ENCODE results near the gene TRAPPC12.
"Not testable (repeated sequence)": the region's sequence is repeated elsewhere in the genome, so short reads cannot be mapped to it uniquely, and the experiment has no call there.

TRAPPC12 gene

DNA sequence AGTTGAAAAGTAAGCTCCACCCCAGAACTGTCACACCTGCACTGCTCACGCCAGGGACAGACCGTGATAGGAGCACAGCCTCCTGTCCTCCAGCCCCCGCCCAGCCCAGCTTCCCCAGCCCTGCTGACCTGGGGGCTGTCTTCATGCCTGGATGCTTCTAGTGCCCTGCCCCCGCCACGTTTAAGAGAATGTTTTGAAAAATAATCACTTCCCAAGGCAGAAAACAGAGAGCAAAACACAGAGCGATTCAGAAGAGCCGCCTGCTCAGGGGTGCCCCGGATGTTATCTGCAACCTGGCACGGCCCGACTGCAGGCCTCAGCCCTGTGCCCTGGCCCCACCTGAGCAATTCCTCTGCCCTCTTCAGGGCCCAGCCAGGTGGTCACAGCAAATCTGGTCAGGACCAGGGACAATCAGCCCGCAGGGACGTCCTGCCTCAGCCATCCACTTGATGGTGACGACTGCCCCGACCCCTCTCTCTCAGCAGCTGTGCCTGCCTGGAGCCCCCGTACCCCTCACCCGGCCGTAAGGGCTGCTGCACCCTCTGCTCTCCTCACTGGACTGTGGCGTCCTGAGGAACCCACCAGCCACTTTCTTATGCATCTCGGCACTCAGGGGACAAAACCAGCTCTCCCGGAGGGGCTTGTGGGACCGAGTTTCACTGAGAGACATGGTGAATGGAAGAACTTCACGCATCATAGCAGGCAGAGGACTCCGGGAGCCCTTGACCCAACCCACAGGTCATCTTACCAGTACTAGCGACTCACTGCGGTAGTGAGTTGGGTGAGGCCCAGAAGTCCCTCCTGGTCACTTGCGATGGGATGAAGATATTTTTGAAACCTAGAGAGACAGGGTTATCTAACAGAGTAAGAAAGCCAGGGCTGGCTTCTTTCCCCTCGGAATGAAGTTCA is 109.6 kb downstream of the TRAPPC12 start:
- Mint-ChIP-seq H3K4me1 (ENCODE audit: low read depth) (no peaks in the 10 kb centered on the region), H3K27me3 (ENCODE audit: low read depth) (no peaks in the 10 kb centered on the region), H3K4me3 (no peak overlapping the region), H3K27ac (no peak overlapping the region), H3K9me3 (no peaks in the 10 kb centered on the region), H3K36me3 (ENCODE audit: low read depth) (no peaks in the 10 kb centered on the region)

DNA sequence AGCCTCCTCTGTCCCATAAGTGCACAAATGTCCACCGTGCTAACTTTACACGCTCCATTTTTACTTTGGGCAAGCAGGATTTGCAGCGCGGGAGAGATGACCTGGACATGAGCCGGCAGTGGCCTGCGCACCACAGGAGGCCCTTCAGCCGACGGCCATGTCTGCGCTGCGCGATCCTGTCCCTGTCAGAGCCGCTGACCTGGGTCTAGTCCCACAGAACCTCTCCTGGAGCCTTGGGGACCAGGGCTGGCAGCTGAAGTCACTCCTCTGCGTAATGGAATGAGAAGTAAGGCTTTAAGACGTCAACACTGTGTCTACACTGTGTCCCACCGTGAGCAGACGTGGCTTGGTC is 110.2 kb downstream of the TRAPPC12 start:
- Mint-ChIP-seq H3K27ac (no peak overlapping the region), H3K4me1 (ENCODE audit: low read depth) (no peaks in the 10 kb centered on the region), H3K36me3 (ENCODE audit: low read depth) (no peaks in the 10 kb centered on the region), H3K9me3 (no peaks in the 10 kb centered on the region), H3K27me3 (ENCODE audit: low read depth) (no peaks in the 10 kb centered on the region), H3K4me3 (no peak overlapping the region)

DNA sequence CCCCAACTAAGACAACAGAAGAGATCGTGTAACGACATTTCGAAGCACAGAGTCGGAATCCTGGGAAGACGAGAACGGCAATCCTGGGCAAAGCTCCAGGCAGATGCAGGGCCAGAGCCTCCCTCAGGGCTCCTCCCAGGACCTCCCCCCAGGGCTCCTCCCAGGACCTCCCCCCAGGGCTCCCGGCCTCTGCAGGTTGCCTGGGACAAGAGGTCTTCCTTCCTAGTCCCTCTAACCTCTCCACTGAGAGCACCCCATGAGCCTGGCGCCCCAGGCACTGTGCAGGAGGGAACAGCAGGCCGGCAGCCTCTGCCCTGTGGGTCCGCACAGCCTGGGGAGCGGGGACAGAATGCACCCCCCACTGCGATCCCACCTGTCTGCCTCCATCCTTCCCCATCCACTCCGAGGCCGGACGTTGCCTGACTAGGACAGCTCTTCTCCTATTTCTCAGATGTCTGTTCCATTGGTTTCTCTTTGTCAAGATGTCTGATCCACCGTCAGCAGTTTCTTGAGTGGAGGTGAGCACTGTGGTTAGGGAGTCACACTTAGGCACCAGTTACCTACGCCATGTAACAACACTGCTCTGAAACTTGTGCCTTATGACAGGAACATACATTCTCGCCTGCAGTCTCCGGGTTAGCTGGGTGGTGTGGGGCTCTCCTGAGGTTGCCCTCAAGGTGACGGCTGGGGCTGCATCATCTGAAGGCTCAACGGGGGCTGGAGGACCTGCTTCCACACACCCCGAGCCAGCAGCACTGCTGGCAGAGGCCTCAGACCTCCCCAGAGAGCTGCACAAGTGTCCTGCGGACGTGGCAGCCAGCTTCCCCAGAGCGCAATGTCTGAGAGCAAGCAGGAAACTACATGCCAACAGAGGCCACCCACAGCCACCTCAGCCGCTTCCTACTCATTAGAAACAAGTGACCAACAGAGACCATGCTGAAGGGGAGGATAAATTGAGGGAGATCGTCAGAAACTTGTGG is 111.0 kb downstream of the TRAPPC12 start:
- no peaks in the 10 kb centered on the region for H3K27me3 Mint-ChIP-seq (ENCODE audit: low read depth)
- H3K36me3 Mint-ChIP-seq (ENCODE audit: low read depth): no peaks in the 10 kb centered on the region
- H3K4me1 Mint-ChIP-seq (ENCODE audit: low read depth): no peaks in the 10 kb centered on the region
- H3K27ac Mint-ChIP-seq: no peak overlapping the region
- no peaks in the 10 kb centered on the region for H3K9me3 Mint-ChIP-seq
- no peak overlapping the region for H3K4me3 Mint-ChIP-seq

DNA sequence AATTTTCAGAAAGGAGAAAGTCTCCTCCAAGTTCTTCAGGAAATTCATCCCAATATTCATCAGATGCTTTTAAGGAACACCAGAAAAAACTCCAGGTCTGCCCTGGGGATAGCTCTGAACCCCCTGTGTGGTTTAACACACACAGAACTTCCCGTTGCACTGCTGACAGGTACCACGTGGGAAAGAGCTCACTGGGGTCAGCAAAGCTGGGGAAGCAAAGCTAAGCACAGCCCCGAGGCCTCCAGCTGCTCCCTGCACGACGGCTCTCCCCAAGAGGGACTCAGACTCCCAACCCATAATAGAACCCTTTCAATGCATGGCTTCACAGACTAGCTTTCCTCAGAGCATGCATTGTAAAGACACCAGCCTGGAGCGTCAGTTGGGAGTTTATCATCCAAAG is 111.8 kb downstream of the TRAPPC12 start:
- no peaks in the 10 kb centered on the region for H3K36me3 Mint-ChIP-seq (ENCODE audit: low read depth)
- no peaks in the 10 kb centered on the region for H3K4me1 Mint-ChIP-seq (ENCODE audit: low read depth)
- no peak overlapping the region for H3K4me3 Mint-ChIP-seq
- H3K27ac Mint-ChIP-seq: no peak overlapping the region
- no peaks in the 10 kb centered on the region for H3K27me3 Mint-ChIP-seq (ENCODE audit: low read depth)
- no peaks in the 10 kb centered on the region for H3K9me3 Mint-ChIP-seq

DNA sequence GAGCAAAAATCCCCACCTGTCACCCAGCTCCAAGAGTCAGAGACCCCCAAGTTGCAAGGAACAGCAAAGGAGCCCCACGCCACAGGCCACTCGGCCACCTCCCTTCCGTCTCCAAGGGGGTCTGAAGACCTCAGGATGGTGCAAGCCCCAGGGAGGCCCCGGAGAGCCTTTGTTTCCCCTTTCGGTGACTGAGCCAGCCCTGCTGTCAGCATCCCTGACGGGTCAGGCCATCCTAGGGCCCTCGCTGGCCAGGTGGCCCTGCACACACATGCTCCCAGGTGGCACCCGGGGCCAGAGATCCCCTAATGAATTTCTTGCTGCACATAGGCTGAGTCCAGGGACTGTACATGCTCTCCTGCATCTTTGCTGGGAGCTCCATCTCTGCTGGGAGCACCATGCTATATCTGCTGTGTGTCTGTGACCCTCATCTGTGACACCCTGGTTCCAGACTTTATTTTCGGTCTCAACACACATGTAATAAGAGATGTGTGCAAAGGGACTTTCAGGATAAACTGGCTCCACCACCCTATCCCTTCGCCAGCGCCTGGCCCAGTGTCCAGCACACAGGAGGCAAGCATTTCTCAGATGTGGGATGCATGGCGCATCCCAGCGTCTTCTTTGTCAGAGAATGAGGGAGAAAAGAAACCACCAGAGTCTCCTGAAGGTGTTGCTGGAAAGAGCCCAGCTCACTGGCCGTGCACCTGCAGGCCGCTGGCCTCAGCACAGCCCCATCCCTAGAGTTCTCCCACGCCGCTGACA is 112.4 kb downstream of the TRAPPC12 start:
- H3K36me3 Mint-ChIP-seq (ENCODE audit: low read depth): peaks cover 1% of the 10 kb centered on the region
- no peaks in the 10 kb centered on the region for H3K4me1 Mint-ChIP-seq (ENCODE audit: low read depth)
- H3K4me3 Mint-ChIP-seq: no peak overlapping the region
- no peak overlapping the region for H3K27ac Mint-ChIP-seq
- H3K9me3 Mint-ChIP-seq: no peaks in the 10 kb centered on the region
- H3K27me3 Mint-ChIP-seq (ENCODE audit: low read depth): no peaks in the 10 kb centered on the region

DNA sequence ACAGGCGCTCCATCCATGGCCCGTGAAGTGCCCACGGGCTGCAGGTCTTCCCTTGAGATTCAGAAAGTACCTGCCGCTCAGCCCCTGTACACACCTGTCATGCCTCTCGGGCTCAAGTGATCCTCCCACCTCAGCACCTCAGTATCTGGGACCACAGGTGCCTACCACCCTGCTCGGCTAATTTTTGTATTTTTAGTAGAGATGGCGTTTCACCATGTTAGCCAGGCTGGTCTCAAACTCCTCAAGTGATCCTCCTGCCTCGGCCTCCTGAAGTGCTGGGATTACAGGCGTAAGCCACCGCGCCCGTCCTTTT is 112.9 kb downstream of the TRAPPC12 start:
- H3K27ac Mint-ChIP-seq; H3K9me3 Mint-ChIP-seq; H3K27me3 Mint-ChIP-seq (ENCODE audit: low read depth); H3K4me3 Mint-ChIP-seq; H3K4me1 Mint-ChIP-seq (ENCODE audit: low read depth); H3K36me3 Mint-ChIP-seq (ENCODE audit: low read depth): not testable (repeated sequence)

DNA sequence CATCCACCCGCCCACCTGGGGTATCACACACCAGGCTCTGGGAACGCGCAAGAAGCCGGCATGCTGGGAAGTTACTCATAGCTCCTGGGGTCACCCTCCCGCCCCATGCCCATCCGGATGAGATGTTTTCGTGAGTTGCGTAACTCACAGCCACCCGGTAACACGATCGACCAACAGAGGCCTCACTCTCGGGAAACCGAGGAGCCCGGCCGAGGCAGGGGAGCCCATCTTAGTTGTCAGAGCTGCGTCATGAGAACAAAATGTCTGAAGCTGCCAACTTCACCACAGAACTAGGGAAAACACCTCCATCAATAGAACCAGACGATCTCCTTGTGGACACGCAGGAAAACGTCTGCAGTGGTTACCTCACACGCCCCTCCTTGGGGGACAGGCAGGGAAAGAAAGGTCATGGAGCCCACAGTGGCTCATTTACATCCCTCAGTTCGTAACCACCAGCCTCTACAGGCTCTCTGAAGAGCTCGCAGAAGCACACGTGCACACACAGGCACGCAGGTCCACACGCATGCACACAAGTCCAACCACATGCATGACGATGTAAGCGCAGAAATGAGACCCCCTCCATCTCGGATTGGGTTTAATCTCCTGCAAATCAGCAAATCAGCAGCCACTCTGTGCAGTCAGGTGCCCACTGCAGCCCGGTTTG is 113.6 kb downstream of the TRAPPC12 start:
- no peaks in the 10 kb centered on the region for H3K27me3 Mint-ChIP-seq (ENCODE audit: low read depth)
- H3K27ac Mint-ChIP-seq: no peak overlapping the region
- H3K4me3 Mint-ChIP-seq: no peak overlapping the region
- peaks cover 4% of the 10 kb centered on the region for H3K36me3 Mint-ChIP-seq (ENCODE audit: low read depth)
- H3K4me1 Mint-ChIP-seq (ENCODE audit: low read depth): no peaks in the 10 kb centered on the region
- H3K9me3 Mint-ChIP-seq: no peaks in the 10 kb centered on the region

DNA sequence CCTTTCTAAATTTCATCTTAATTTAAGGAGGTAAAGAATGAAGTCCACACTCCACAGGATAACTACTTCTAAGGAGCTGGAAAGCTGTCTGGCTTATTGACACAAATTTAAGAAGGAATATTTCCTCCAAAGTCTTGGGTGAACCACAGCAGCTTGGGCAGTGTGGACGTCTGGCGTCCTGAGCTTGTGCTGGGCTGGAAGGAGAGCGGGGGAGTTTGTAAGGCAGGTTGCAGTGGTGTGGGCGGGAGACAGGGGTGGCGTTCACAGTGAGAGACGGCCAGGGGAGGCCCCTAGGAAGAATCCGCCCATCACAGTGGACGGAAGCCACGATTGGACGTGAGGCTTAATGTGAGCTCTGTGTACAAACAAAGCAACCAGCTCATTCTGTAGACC is 114.1 kb downstream of the TRAPPC12 start:
- Mint-ChIP-seq H3K27me3 (ENCODE audit: low read depth) (no peaks in the 10 kb centered on the region), H3K27ac (no peak overlapping the region), H3K4me1 (ENCODE audit: low read depth) (no peaks in the 10 kb centered on the region), H3K9me3 (no peaks in the 10 kb centered on the region), H3K4me3 (no peak overlapping the region), H3K36me3 (ENCODE audit: low read depth) (peaks cover 9% of the 10 kb centered on the region)

DNA sequence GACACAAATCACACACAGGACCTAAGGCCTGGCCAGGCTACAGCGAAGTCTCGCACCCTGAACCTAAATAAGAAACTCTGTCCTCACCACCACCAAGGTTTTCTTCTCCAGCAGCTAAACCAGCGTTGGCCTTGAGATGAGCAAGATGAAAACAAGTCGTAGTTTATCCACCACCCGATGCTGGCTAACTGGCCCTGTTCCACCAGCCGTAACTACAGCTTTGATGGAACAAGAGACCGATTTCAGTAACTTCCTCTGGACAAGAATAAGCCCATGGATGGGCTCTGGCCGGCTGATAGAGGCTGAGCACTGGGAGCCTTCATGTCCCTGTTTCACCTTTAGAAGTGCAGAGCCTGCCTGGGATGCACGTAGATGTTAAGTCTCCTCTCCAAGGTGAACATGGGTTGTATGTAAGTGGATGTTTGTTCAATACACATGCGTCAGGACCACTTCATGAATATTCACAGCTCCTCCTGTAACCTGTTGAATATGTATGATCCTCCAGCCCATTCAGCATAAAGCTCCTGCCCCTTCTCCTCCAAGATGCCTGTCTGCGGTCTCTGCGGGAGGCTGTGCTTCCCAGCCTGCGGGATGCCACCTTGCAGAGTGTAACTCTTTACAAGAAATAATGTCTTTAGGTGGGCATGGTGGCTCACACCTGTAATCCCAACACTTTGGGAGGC is 115.6 kb downstream of the TRAPPC12 start:
- Mint-ChIP-seq H3K4me3 (no peak overlapping the region), H3K36me3 (ENCODE audit: low read depth) (peaks cover 14% of the 10 kb centered on the region), H3K27ac (no peak overlapping the region), H3K27me3 (ENCODE audit: low read depth) (no peaks in the 10 kb centered on the region), H3K9me3 (no peaks in the 10 kb centered on the region), H3K4me1 (ENCODE audit: low read depth) (no peaks in the 10 kb centered on the region)

DNA sequence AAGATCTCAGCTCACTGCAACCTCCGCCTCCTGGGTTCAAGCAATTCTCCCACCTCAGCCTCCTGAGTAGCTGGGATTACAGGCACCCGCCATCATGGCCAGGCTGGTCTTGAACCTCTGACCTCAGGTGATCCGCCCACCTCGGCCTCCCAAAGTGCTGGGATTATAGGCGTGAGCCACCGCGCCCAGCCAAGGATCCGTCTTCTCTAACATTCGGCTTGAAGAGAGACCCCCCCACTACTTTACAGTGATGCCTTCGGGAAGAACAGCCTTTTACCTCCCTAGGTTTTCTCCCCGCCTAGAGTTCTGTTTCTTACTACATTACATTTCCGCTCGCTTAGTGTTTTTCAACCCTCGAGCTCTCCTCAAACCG is 117.2 kb downstream of the TRAPPC12 start:
- not testable (repeated sequence) for H3K27me3 Mint-ChIP-seq (ENCODE audit: low read depth); H3K27ac Mint-ChIP-seq; H3K9me3 Mint-ChIP-seq; H3K4me1 Mint-ChIP-seq (ENCODE audit: low read depth); H3K4me3 Mint-ChIP-seq
- peaks cover 14% of the 10 kb centered on the region for H3K36me3 Mint-ChIP-seq (ENCODE audit: low read depth)

DNA sequence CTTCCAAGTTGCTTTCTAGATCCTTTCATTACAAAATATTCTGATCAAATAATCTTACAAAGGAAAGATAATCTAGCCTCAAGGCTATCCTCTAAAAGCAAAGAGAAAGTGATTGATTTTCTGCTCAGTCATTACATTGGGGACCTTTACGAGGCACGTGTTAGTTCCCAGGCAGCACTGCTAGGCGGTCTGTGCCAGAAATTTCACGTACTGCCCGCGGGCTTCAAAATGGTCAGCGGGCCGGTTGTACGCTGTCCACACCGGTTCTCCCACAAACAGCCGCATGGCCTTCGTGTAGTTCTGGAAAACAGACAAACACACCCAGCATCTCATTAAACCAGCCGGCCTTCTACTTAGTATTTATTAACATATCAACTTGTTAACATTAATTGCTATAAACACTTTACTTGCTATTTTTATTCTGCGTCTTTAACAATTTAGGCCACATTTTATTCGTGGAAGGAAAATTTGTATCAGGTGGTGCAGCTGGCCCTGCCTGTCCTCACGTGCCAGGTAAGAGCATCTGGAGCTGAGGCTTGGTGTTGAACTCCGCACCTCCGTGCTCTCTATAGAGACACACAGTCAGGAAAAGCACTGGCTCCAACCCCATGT is 119.4 kb downstream of the TRAPPC12 start:
- Mint-ChIP-seq H3K27me3 (ENCODE audit: low read depth) (no peaks in the 10 kb centered on the region), H3K4me3 (no peak overlapping the region), H3K4me1 (ENCODE audit: low read depth) (peaks cover 3% of the 10 kb centered on the region), H3K36me3 (ENCODE audit: low read depth) (peaks cover 25% of the 10 kb centered on the region), H3K9me3 (no peaks in the 10 kb centered on the region), H3K27ac (no peak overlapping the region)

DNA sequence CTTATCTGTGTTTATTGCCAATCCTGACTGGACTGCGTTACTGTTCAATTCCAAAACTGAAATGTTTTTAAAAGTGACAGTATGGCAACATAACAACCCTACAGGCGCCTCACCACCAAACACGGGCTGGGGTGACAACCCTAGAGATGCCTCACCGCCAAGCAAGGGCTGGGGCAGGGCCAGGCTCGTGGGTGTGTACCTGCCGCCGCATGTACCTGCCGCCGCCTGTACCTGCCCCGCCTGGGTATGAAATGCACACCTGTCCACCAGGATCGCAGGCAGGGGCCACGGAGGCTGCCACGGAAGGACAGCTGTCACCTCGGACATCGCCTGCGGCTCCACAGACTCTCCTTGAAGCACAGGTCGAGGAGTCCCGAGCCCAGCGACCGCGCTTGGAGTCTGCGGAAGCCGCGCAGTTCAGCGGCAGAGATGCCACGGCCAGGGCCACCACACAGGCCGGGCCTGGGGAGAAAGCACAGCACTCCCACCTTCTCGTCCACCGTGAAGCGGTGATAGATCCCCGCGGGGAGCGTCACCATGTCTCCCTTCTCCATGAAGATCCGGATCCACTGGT is 120.9 kb downstream of the TRAPPC12 start:
- H3K4me1 Mint-ChIP-seq (ENCODE audit: low read depth): peaks cover 3% of the 10 kb centered on the region
- no peaks in the 10 kb centered on the region for H3K27me3 Mint-ChIP-seq (ENCODE audit: low read depth)
- peaks cover 34% of the 10 kb centered on the region for H3K36me3 Mint-ChIP-seq (ENCODE audit: low read depth)
- H3K9me3 Mint-ChIP-seq: no peaks in the 10 kb centered on the region
- no peak overlapping the region for H3K27ac Mint-ChIP-seq
- no peak overlapping the region for H3K4me3 Mint-ChIP-seq

DNA sequence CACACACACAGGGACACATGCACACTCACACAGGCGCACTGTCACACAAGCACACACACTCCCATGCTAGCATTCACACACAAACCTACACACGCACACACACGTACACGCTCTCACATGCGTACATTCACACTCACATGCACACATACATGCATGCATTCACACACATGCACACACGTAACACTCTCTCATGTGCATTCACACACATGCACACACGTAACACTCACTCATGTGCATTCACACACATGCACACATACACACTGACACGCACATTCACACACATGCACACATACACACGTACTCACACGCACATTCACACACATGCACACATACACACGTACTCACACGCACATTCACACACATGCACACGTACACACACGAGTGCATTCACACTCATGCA is 123.6 kb downstream of the TRAPPC12 start:
- Mint-ChIP-seq H3K4me1 (ENCODE audit: low read depth) (peaks cover 3% of the 10 kb centered on the region), H3K4me3 (no peak overlapping the region), H3K27me3 (ENCODE audit: low read depth) (no peaks in the 10 kb centered on the region), H3K9me3 (no peaks in the 10 kb centered on the region), H3K27ac (no peak overlapping the region), H3K36me3 (ENCODE audit: low read depth) (peaks cover 45% of the 10 kb centered on the region)
